Measurements from ENCODE around the gene KEL. TPM values are rescaled to one million over a fixed set of nuclear protein-coding genes. Genes with fewer than 3 reads are reported as not detected.

Gene KEL
- total RNA-seq, 1 experiment from 2014 or later = 0.91 TPM

- Histone ChIP-seq H2AFZ (ENCODE audit: low read depth, low read length, poor library complexity, severe bottlenecking) (peak overlapping the region; percentile 89), H3K27ac (ENCODE audit: low read depth, low read length) (no peak overlapping the region), H3K9me3 (ENCODE audit: control insufficient read depth in 1 of 2, insufficient read depth in 1 of 2, low read depth in 1 of 2, low read length in 2 of 2) (no peaks in the 10 kb centered on the region), H4K20me1 (ENCODE audit: insufficient read depth) (no peaks in the 10 kb centered on the region), H3K36me3 (ENCODE audit: control insufficient read depth in 1 of 2, insufficient read depth in 2 of 2, low read length in 2 of 2) (no peaks in the 10 kb centered on the region), H3K79me2 (ENCODE audit: insufficient read depth, low read length) (no peaks in the 10 kb centered on the region), H3K9me2 (ENCODE audit: insufficient read depth) (no peaks in the 10 kb centered on the region), H3K27me3 (ENCODE audit: insufficient read depth, low read length) (no peaks in the 10 kb centered on the region), H3K4me3 (replicated peaks in 1 of 2; ENCODE audit: low read depth in 1 of 2, low read length in 2 of 2) (no peak overlapping the region), H3K9ac (ENCODE audit: low read length) (no peak overlapping the region), H3K4me1 (ENCODE audit: control insufficient read depth in 1 of 2, insufficient read depth in 2 of 2, low read length in 2 of 2) (peaks cover 0 to 8% of the 10 kb centered on the region in 2 experiments; a peak in 1 of 4 replicates), H3K4me2 (ENCODE audit: low read length) (no peak overlapping the region; the same call in 1 of the 2 replicates)
- CTCF ChIA-PET = interaction anchor here (1.0 to 18.9 kb wide), 21 partner anchors 10 to 467 kb away, joined by 3 to 331 read pairs (median 7); no protein-coding TSS in a partner anchor
- TF ChIP-seq CEBPB (IDR thresholded peaks at IDR 0.05; ENCODE audit: low read depth) (no peak), RAD21 (IDR thresholded peaks at IDR 0.05; ENCODE audit: low read depth) (peak; percentile 83), POLR2AphosphoS5 (IDR thresholded peaks at IDR 0.05; ENCODE audit: low read depth, low read length) (no peak), YY1 (IDR thresholded peaks at IDR 0.05; ENCODE audit: extremely low read depth, insufficient replicate concordance, low read depth, low read length) (no peak), ZFX (IDR thresholded peaks at IDR 0.05) (no peak), POLR2A (IDR thresholded peaks at IDR 0.05; ENCODE audit: borderline replicate concordance, extremely low read depth, insufficient read depth, insufficient read length) (no peak), CBX3 (IDR thresholded peaks at IDR 0.05; ENCODE audit: low read depth) (no peak), SP1 (IDR thresholded peaks at IDR 0.05; ENCODE audit: low read depth) (0 out of 2 replicates have a peak, but pooled peaks have one; percentile 17), CTCF (IDR thresholded peaks at IDR 0.05 in 2 of 3, conservative IDR thresholded peaks at IDR 0.05 in 1 of 3; ENCODE audit: borderline replicate concordance in 1 of 3, insufficient read depth in 1 of 3, low read depth in 2 of 3, low read length in 2 of 3) (peak; percentile 37 to 77 (median 58); a peak in 5 of 6 replicates), ZBTB33 (IDR thresholded peaks at IDR 0.05; ENCODE audit: extremely low read depth, insufficient replicate concordance, low read length) (no peak), SRF (IDR thresholded peaks at IDR 0.05; ENCODE audit: low read depth) (0 out of 2 replicates have a peak, but pooled peaks have one; percentile 7), FOSL1 (IDR thresholded peaks at IDR 0.05; ENCODE audit: low read depth) (no peak)
- intact Hi-C loops (cut with micrococcal nuclease) = loop anchor here (1.0 to 10.0 kb wide), 6 partner anchors 121 to 493 kb away; no protein-coding TSS in a partner anchor
- POLR2A ChIA-PET = no interaction called here
- peak; percentile 80 for ATAC-seq
- RAD21 ChIA-PET (ENCODE audit: low non-redundant PET in 1 of 2, low total read pairs in 2 of 2, uncharacterized antibody in 2 of 2, unreplicated experiment in 2 of 2) = no interaction called here
- BruUV-seq (replicated peaks) = no TSS peak
- peak; percentile 24 for DNase-seq (ENCODE audit: low read depth, low spot score)
Observed at GRCh38 chr7:143002106-143002505, 39.9 kb upstream of the KEL start.

Data from HCT116 (cell line).